Tibial artery (tissue), 4 donors: Measurements from ENCODE around the gene SMAD2.

Experiments
- DNase-seq, 2 donors: peaks; one replicate each; pipeline ENCODE4 v3.0.0-alpha.2; 2019
- H3K27ac ChIP-seq, 2 donors: fragments of 200-600 bp; sonication (generic) in 1 of 2; 1 replicate in 1 of 2; 2 replicates in 1 of 2; pipeline ENCODE4 v1.5.1; 2018 to 2019; ENCODE audit warnings: mild to moderate bottlenecking in 1 of 2
- H3K27me3 ChIP-seq, 2 donors: fragments of 200-600 bp; sonication (generic) in 1 of 2; one replicate each; pipeline versions ENCODE4 v1.5.1 to v1.6.0; 2016 to 2019
- H3K36me3 ChIP-seq, 3 donors: fragments of 200-600 bp; sonication (generic) in 2 of 3; one replicate each; pipeline ENCODE4 v1.5.1; 2016 to 2019; ENCODE audit warnings: mild to moderate bottlenecking in 2 of 3
- H3K4me1 ChIP-seq, 4 donors: fragments of 200-600 bp; sonication (generic) in 2 of 4; 1 replicate in 3 of 4; 2 replicates in 1 of 4; pipeline ENCODE4 v1.5.1; 2016 to 2019
- H3K4me3 ChIP-seq, 2 donors: fragments of 200-600 bp; sonication (generic) in 1 of 2; 1 replicate in 1 of 2; 2 replicates in 1 of 2; pipeline ENCODE4 v1.5.1; 2018 to 2019; ENCODE audit warnings: mild to moderate bottlenecking in 2 of 2
- H3K9me3 ChIP-seq, 3 donors: fragments of 200-600 bp; sonication (generic) in 1 of 3; one replicate each; pipeline ENCODE4 v1.5.1; 2016 to 2019
- intact Hi-C: fragments of 100-400 bp; cut with DNase I; formaldehyde crosslinking; loops from one replicate; pipeline ENCODE4 v1.15.0; 2023; ENCODE audit warnings: low total_unique reads
- TF ChIP-seq, protein P1 (sequence below), 2 experiments: fragments of 200-600 bp in 1 of 2; fragments of 450-650 bp in 1 of 2; IDR thresholded peaks; one replicate each; pipeline ENCODE4 v1.5.1; 2017 to 2019; ENCODE audit warnings: antibody characterized with exemption in 2 of 2, mild to moderate bottlenecking in 1 of 2, moderate library complexity in 1 of 2

The SMAD2 gene

DNA sequence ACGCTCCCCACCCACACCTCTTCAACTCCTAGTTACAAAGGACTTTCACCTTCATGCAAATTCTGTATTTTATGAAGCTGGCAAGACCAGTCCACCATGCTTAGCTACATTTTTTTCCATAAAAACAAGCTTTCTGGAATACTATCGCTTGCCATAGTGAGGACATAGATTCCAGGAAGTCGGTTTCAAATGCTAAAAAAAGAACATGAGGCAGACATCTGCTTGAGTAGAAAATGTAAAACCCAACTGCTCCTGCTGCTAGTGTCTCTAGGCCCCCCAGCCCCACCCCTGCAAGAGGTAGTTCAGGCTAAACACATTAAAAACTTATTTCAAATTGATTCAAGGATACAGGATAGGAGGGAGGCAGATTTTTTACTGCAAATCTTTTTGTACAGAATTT lies 148.9 kb downstream of the SMAD2 start:
- Histone ChIP-seq H3K4me3 (no peak overlapping the region), H3K9me3 (peaks cover 0 to 11% (median 8%) of the 10 kb centered on the region in 3 donors), H3K36me3 (no peaks in the 10 kb centered on the region), H3K27me3 (no peaks in the 10 kb centered on the region), H3K27ac (no peak overlapping the region), H3K4me1 (peaks cover 0 to 9% (median 0%) of the 10 kb centered on the region in 4 donors)
- no peak for DNase-seq
- intact Hi-C loops, result no loop called here
- TF ChIP-seq, protein P1, sequence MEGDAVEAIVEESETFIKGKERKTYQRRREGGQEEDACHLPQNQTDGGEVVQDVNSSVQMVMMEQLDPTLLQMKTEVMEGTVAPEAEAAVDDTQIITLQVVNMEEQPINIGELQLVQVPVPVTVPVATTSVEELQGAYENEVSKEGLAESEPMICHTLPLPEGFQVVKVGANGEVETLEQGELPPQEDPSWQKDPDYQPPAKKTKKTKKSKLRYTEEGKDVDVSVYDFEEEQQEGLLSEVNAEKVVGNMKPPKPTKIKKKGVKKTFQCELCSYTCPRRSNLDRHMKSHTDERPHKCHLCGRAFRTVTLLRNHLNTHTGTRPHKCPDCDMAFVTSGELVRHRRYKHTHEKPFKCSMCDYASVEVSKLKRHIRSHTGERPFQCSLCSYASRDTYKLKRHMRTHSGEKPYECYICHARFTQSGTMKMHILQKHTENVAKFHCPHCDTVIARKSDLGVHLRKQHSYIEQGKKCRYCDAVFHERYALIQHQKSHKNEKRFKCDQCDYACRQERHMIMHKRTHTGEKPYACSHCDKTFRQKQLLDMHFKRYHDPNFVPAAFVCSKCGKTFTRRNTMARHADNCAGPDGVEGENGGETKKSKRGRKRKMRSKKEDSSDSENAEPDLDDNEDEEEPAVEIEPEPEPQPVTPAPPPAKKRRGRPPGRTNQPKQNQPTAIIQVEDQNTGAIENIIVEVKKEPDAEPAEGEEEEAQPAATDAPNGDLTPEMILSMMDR (IDR thresholded peaks at IDR 0.05), result no peak

DNA sequence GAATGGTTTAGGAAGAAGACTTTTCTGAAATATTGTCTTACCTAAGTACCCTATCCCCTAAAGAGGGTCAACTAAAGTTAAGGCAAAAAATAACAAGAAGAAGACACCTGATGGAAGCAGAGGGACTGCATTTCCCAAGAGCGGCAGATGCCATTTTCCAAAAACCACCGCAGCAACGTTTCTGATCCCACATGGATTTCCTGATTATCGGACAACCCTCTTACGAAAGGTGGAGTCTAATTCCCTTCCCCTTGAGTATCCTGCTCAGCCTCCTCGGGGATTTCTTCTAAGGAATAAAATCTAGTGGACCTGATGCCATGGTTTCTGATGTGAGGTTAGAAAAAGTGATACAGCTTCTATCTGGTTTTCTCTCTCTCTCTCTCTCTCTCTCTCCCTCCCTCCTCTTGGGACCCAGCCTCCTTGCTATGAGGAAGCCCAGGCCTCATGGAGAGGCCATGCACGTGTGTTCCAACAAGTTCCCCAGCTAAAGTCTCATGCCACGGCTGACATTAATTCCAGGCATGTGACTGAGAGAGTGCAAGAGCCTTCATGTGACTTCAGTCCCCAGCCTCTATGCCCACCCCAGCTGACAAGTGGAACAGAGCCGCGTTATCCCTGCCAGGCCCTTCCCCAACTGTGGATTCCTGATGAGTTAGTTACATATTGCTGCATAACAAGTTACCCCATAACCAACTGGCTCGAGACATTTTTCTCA lies 150.3 kb downstream of the SMAD2 start:
- intact Hi-C loops, result no loop called here
- Histone ChIP-seq H3K27ac (no peak overlapping the region), H3K27me3 (no peaks in the 10 kb centered on the region), H3K4me3 (no peak overlapping the region), H3K9me3 (peaks cover 0 to 4% (median 0%) of the 10 kb centered on the region in 3 donors), H3K4me1 (peaks cover 0 to 9% (median 0%) of the 10 kb centered on the region in 4 donors), H3K36me3 (no peaks in the 10 kb centered on the region)
- TF ChIP-seq, protein P1 (IDR thresholded peaks at IDR 0.05), result no peak
- DNase-seq, result no peak

DNA sequence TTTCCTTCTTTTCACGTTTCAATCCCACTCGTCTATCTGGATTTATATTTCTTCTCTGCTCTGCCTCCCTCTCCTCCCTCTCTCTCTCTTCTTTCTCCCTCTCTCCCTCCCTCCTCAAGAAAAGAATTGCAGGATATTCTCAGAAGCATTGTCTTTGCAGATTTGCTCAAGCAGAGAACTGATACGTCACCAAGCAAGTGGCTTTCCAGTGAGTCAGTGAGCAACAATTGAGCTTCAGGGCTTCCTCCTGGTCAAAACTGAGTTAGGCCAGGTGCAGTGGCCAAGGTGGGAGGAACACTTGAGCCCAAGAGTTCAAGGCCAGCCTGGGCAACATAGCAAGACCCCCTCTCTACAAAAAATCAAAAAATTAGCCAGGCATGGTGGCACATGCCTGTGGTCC lies 151.1 kb downstream of the SMAD2 start:
- H3K9me3 ChIP-seq, result peaks cover 0 to 4% (median 0%) of the 10 kb centered on the region in 3 donors
- DNase-seq, result no peak
- TF ChIP-seq, protein P1 (IDR thresholded peaks at IDR 0.05), result no peak
- no peak overlapping the region for H3K27ac ChIP-seq
- no peak overlapping the region for H3K4me3 ChIP-seq
- peaks cover 0 to 9% (median 0%) of the 10 kb centered on the region in 4 donors for H3K4me1 ChIP-seq
- intact Hi-C loops, result no loop called here
- no peaks in the 10 kb centered on the region for H3K36me3 ChIP-seq
- no peaks in the 10 kb centered on the region for H3K27me3 ChIP-seq

DNA sequence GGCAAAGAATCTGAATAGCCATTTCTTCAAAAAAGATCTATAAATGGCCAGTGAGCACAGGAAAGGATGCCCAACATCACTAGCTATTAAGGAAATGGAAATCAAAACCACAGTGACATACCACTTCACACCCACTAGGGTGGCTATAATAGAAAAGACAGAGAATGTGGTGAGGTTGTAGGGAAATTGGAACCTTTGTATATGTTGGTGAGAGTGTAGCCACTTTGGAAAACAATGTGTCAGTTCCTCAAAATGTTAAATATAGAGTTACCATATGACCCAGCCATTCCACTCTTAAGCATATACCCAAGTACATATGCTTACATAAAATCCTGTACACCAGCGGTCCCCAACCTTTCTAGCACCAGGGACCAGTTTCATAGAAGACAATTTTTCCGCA lies 152.8 kb downstream of the SMAD2 start:
- no peak overlapping the region for H3K27ac ChIP-seq
- no peaks in the 10 kb centered on the region for H3K36me3 ChIP-seq
- TF ChIP-seq, protein P1 (IDR thresholded peaks at IDR 0.05), result no peak
- peaks cover 0 to 9% (median 0%) of the 10 kb centered on the region in 4 donors for H3K4me1 ChIP-seq
- no peak for DNase-seq
- H3K9me3 ChIP-seq, result no peaks in the 10 kb centered on the region
- no peaks in the 10 kb centered on the region for H3K27me3 ChIP-seq
- intact Hi-C loops, result no loop called here
- no peak overlapping the region for H3K4me3 ChIP-seq

DNA sequence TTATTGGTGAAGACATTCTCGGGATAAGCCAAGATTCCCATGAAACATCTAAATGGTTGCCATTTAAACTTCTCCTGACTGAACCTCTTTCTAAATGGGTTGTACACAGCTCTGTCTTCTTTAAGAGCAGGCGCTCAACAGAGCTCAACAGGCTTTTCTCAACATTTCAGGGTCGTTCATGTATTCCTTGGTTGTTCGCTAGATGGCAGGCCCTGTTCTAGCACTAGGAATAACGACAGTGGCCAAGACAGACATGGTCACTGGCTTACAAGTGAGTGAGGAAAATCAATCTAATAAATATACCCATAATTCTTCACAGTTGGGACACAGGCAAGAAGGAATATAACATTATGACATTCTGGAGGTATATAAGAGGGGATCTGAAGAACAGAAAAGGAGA lies 154.5 kb downstream of the SMAD2 start:
- TF ChIP-seq, protein P1 (IDR thresholded peaks at IDR 0.05), result no peak
- DNase-seq, result no peak
- intact Hi-C loops, result no loop called here

More for the DNA sequence above, 154.5 kb downstream of the SMAD2 start:
- Histone ChIP-seq H3K4me3 (no peak overlapping the region), H3K27me3 (no peaks in the 10 kb centered on the region), H3K9me3 (no peaks in the 10 kb centered on the region), H3K36me3 (no peaks in the 10 kb centered on the region), H3K4me1 (no peaks in the 10 kb centered on the region), H3K27ac (no peak overlapping the region)
